ENCODE data around the gene CCS. TPM values are rescaled to one million over a fixed set of nuclear protein-coding genes. Genes with fewer than 3 reads are reported as not detected.

Gene CCS
- total RNA-seq, 1 experiment from 2014 or later = 25.8 TPM

- H3K9me3 Mint-ChIP-seq (ENCODE audit: unreplicated experiment) = no peaks in the 10 kb centered on the region
- CTCF ChIA-PET = no interaction called here
- H3K4me3 Mint-ChIP-seq (ENCODE audit: unreplicated experiment) = no peak overlapping the region
- no peaks in the 10 kb centered on the region for H3K36me3 Mint-ChIP-seq (ENCODE audit: insufficient read depth, unreplicated experiment)
- DNase-seq (ENCODE audit: unreplicated experiment) = no peak
- no peak overlapping the region for H3K27ac Mint-ChIP-seq (ENCODE audit: low read depth, unreplicated experiment)
- POLR2A ChIA-PET = interaction anchor here (0.7 kb wide), 1 partner anchor 167 kb away, joined by 3 read pairs; no protein-coding TSS in a partner anchor
- no TSS peak for BruUV-seq (replicated peaks)
- TF ChIP-seq CTCF (IDR thresholded peaks at IDR 0.05; ENCODE audit: unreplicated experiment) = no peak
- H3K4me1 Mint-ChIP-seq (ENCODE audit: insufficient read depth, unreplicated experiment) = no peaks in the 10 kb centered on the region
- no peaks in the 10 kb centered on the region for H3K27me3 Mint-ChIP-seq (ENCODE audit: insufficient read depth, unreplicated experiment)
- intact Hi-C loops (cut with micrococcal nuclease) = no loop called here
Measured at GRCh38 chr11:66557733-66558326, 35.2 kb upstream of the CCS start.

- intact Hi-C loops (cut with micrococcal nuclease) = no loop called here
- H3K4me3 Mint-ChIP-seq (ENCODE audit: unreplicated experiment) = no peak overlapping the region
- ChIA-PET POLR2A (interaction anchor here (0.6 kb wide), 1 partner anchor 206 kb away, joined by 4 read pairs; no protein-coding TSS in a partner anchor), CTCF (interaction anchor here (0.6 kb wide), 1 partner anchor 17 kb away, joined by 3 read pairs; no protein-coding TSS in a partner anchor)
- no TSS peak for BruUV-seq (replicated peaks)
- H3K4me1 Mint-ChIP-seq (ENCODE audit: insufficient read depth, unreplicated experiment) = no peaks in the 10 kb centered on the region
- TF ChIP-seq CTCF (IDR thresholded peaks at IDR 0.05; ENCODE audit: unreplicated experiment) = no peak
- no peak overlapping the region for H3K27ac Mint-ChIP-seq (ENCODE audit: low read depth, unreplicated experiment)
- DNase-seq (ENCODE audit: unreplicated experiment) = no peak
- no peaks in the 10 kb centered on the region for H3K9me3 Mint-ChIP-seq (ENCODE audit: unreplicated experiment)
- no peaks in the 10 kb centered on the region for H3K27me3 Mint-ChIP-seq (ENCODE audit: insufficient read depth, unreplicated experiment)
- H3K36me3 Mint-ChIP-seq (ENCODE audit: insufficient read depth, unreplicated experiment) = no peaks in the 10 kb centered on the region
Measured at GRCh38 chr11:66559142-66559865, 33.7 kb upstream of the CCS start.

- H3K4me3 Mint-ChIP-seq (ENCODE audit: unreplicated experiment) = no peak overlapping the region
- no peaks in the 10 kb centered on the region for H3K4me1 Mint-ChIP-seq (ENCODE audit: insufficient read depth, unreplicated experiment)
- ChIA-PET CTCF (interaction anchor here (0.6 kb wide), 1 partner anchor 18 kb away, joined by 3 read pairs; no protein-coding TSS in a partner anchor), POLR2A (interaction anchor here (0.5 to 0.8 kb wide), 2 partner anchors 560 to 743 kb away, joined by 3 read pairs; partner anchors contain the start of gene SSH3)
- no peaks in the 10 kb centered on the region for H3K36me3 Mint-ChIP-seq (ENCODE audit: insufficient read depth, unreplicated experiment)
- intact Hi-C loops (cut with micrococcal nuclease) = no loop called here
- no peak for TF ChIP-seq CTCF (IDR thresholded peaks at IDR 0.05; ENCODE audit: unreplicated experiment)
- no peak overlapping the region for H3K27ac Mint-ChIP-seq (ENCODE audit: low read depth, unreplicated experiment)
- no peaks in the 10 kb centered on the region for H3K27me3 Mint-ChIP-seq (ENCODE audit: insufficient read depth, unreplicated experiment)
- no peaks in the 10 kb centered on the region for H3K9me3 Mint-ChIP-seq (ENCODE audit: unreplicated experiment)
- no TSS peak for BruUV-seq (replicated peaks)
- no peak for DNase-seq (ENCODE audit: unreplicated experiment)
Measured at GRCh38 chr11:66559866-66560676, 32.9 kb upstream of the CCS start.

All from MCF 10A (cell line).